IMR-90 (cell line): Measurements from ENCODE around the gene CLDN4. TPM values are rescaled to one million over a fixed set of nuclear protein-coding genes. Genes with fewer than 3 reads are reported as not detected.

ENCODE experiments used
- ATAC-seq: fragments of 200-7000 bp; cut with Tn5 transposase; 2 replicates; pipeline ENCODE4 v1.9.1; 2020; ENCODE audit warnings: low read depth, mild to moderate bottlenecking, moderate library complexity
- BruUV-seq: library from RNA; stranded (reverse); fragments of 400-500 nt; replicated peaks from 2 replicates; lab custom pipeline; 2021; lab: Mats Ljungman, UMichigan
- CTCF ChIA-PET: fragments of 300-600 bp; formaldehyde crosslinking; extraction: SDS; loops from one replicate; lab custom pipeline; 2021; ENCODE audit warnings: antibody characterized with exemption; lab: Yijun Ruan, JAX
- POLR2A ChIA-PET: fragments of 300-600 bp; sonication (Branson Sonifier 250); formaldehyde crosslinking; loops from one replicate; lab custom pipeline; 2022; ENCODE audit warnings: antibody characterized with exemption; ENCODE audit not compliant: unreplicated experiment; lab: Charles Lee
- DNase-seq: peaks from one replicate; pipeline ENCODE4 v3.0.0; 2013
- H2AFZ ChIP-seq: replicated peaks from 2 replicates; pipeline ENCODE3; 2013; ENCODE audit warnings: low read length, mild to moderate bottlenecking; ENCODE audit not compliant: poor library complexity
- H2AK5ac ChIP-seq: 2 replicates; pipeline ENCODE4 v1.6.1; 2013; ENCODE audit warnings: low read depth, low read length, inconsistent platforms
- H2AK9ac ChIP-seq: replicated peaks from 2 replicates; pipeline ENCODE3; 2013; ENCODE audit warnings: mild to moderate bottlenecking, low read depth, low read length, moderate library complexity; ENCODE audit not compliant: poor library complexity
- H2BK120ac ChIP-seq: 2 replicates; pipeline ENCODE4 v1.6.1; 2013; ENCODE audit warnings: low read depth, low read length, inconsistent platforms
- H2BK15ac ChIP-seq: 3 replicates; pipeline ENCODE4 v1.6.1; 2013; ENCODE audit warnings: low read depth, low read length, inconsistent platforms
- H2BK20ac ChIP-seq: 2 replicates; pipeline ENCODE4 v1.6.1; 2013; ENCODE audit warnings: low read depth, mild to moderate bottlenecking, inconsistent platforms, low read length, moderate library complexity
- H2BK5ac ChIP-seq: 2 replicates; pipeline ENCODE4 v1.6.1; 2013; ENCODE audit warnings: mild to moderate bottlenecking, low read depth, low read length, inconsistent platforms; ENCODE audit not compliant: poor library complexity, severe bottlenecking
- H3K14ac ChIP-seq: replicated peaks from 2 replicates; pipeline ENCODE4 v1.6.1; 2013; ENCODE audit warnings: low read depth, low read length, inconsistent platforms
- H3K18ac ChIP-seq: 2 replicates; pipeline ENCODE4 v1.6.1; 2013; ENCODE audit warnings: low read depth, low read length, control low read depth
- H3K23ac ChIP-seq: 2 replicates; pipeline ENCODE4 v1.6.1; 2013; ENCODE audit warnings: low read depth, low read length, inconsistent platforms
- H3K27ac ChIP-seq: 2 replicates; pipeline ENCODE4 v1.5.1; 2013; ENCODE audit warnings: mild to moderate bottlenecking, control low read depth, low read length; ENCODE audit not compliant: insufficient read depth
- H3K27me3 ChIP-seq: 2 replicates; pipeline ENCODE4 v1.6.1; 2013; ENCODE audit warnings: low read length; ENCODE audit not compliant: control insufficient read depth, insufficient read depth
- H3K36me3 ChIP-seq: 2 replicates; pipeline ENCODE4 v1.6.1; 2013; ENCODE audit warnings: low read length, mixed read lengths; ENCODE audit not compliant: control insufficient read depth, insufficient read depth
- H3K4ac ChIP-seq: 2 replicates; pipeline ENCODE4 v1.6.1; 2013; ENCODE audit warnings: low read depth, low read length, inconsistent platforms
- H3K4me1 ChIP-seq: 2 replicates; pipeline ENCODE4 v1.6.1; 2013; ENCODE audit warnings: low read length, mixed read lengths; ENCODE audit not compliant: control insufficient read depth, insufficient read depth
- H3K4me2 ChIP-seq: 2 replicates; pipeline ENCODE4 v1.6.1; 2013; ENCODE audit warnings: low read depth, mild to moderate bottlenecking, control low read depth, low read length, moderate library complexity
- H3K4me3 ChIP-seq: 2 replicates; pipeline ENCODE4 v1.5.1; 2013; ENCODE audit warnings: low read depth, mild to moderate bottlenecking, control low read depth, low read length, moderate library complexity; ENCODE audit not compliant: insufficient read depth
- H3K56ac ChIP-seq: 2 replicates; pipeline ENCODE4 v1.6.1; 2013; ENCODE audit warnings: low read length, inconsistent platforms; ENCODE audit not compliant: insufficient read depth; ENCODE audit errors: extremely low read depth
- H3K79me1 ChIP-seq, 2 experiments: 2 replicates each; pipeline ENCODE4 v1.6.1; 2013; ENCODE audit warnings: low read length in 2 of 2, inconsistent platforms in 1 of 2, low read depth in 1 of 2
- H3K9ac ChIP-seq: 2 replicates; pipeline ENCODE4 v1.6.1; 2013; ENCODE audit warnings: low read depth, low read length, control low read depth
- H3K9me1 ChIP-seq: 2 replicates; pipeline ENCODE4 v1.6.1; 2013; ENCODE audit warnings: low read length, inconsistent platforms; ENCODE audit not compliant: insufficient read depth
- H3K9me3 ChIP-seq: 2 replicates; pipeline ENCODE4 v1.6.1; 2013; ENCODE audit warnings: low read length; ENCODE audit not compliant: control insufficient read depth, insufficient read depth
- H4K20me1 ChIP-seq: 2 replicates; pipeline ENCODE4 v1.6.1; 2013; ENCODE audit warnings: low read length, inconsistent platforms; ENCODE audit not compliant: insufficient read depth
- H4K5ac ChIP-seq: 2 replicates; pipeline ENCODE4 v1.6.1; 2013; ENCODE audit warnings: mild to moderate bottlenecking, low read depth, low read length, control low read depth
- H4K8ac ChIP-seq, 2 experiments: 2 replicates each; pipeline ENCODE4 v1.6.1; 2013; ENCODE audit warnings: low read depth in 2 of 2, low read length in 2 of 2, control low read depth in 1 of 2, inconsistent platforms in 1 of 2
- H4K91ac ChIP-seq: 2 replicates; pipeline ENCODE4 v1.6.1; 2013; ENCODE audit warnings: low read depth, low read length, inconsistent platforms; ENCODE audit not compliant: insufficient read depth
- BHLHE40 ChIP-seq: fragments of 150-350 bp; IDR thresholded peaks from 2 replicates; pipeline ENCODE4 v1.6.1; 2016; ENCODE audit warnings: mild to moderate bottlenecking, low read depth, low read length
- CEBPB ChIP-seq: IDR thresholded peaks from 2 replicates; pipeline ENCODE4 v1.6.1; 2012; ENCODE audit warnings: low read depth, low read length, improper control_type of control experiment
- CHD1 ChIP-seq: IDR thresholded peaks from 2 replicates; pipeline ENCODE4 v1.6.1; 2012; ENCODE audit warnings: low read depth, low read length, improper control_type of control experiment
- CTCF ChIP-seq: conservative IDR thresholded peaks from 2 replicates; pipeline ENCODE4 v1.5.1; 2012; ENCODE audit warnings: mild to moderate bottlenecking, low read depth, low read length, improper control_type of control experiment
- ELK1 ChIP-seq: fragments of 150-350 bp; IDR thresholded peaks from 2 replicates; pipeline ENCODE4 v1.6.1; 2016; ENCODE audit warnings: low read depth, mild to moderate bottlenecking, low read length, moderate library complexity, borderline replicate concordance
- FOS ChIP-seq: fragments of 150-350 bp; IDR thresholded peaks from 2 replicates; pipeline ENCODE4 v1.6.1; 2016; ENCODE audit warnings: low read depth, low read length
- MAFK ChIP-seq: IDR thresholded peaks from 2 replicates; pipeline ENCODE4 v1.6.1; 2012; ENCODE audit warnings: low read depth, low read length, improper control_type of control experiment
- MAZ ChIP-seq: IDR thresholded peaks from 2 replicates; pipeline ENCODE4 v1.6.1; 2012; ENCODE audit warnings: low read depth, mild to moderate bottlenecking, low read length, improper control_type of control experiment, moderate library complexity, borderline replicate concordance
- NFE2L2 ChIP-seq: fragments of 150-350 bp; IDR thresholded peaks from 2 replicates; pipeline ENCODE4 v1.6.1; 2016; ENCODE audit warnings: low read depth, mild to moderate bottlenecking, low read length
- POLR2A ChIP-seq: IDR thresholded peaks from 2 replicates; pipeline ENCODE4 v1.6.1; 2012; ENCODE audit warnings: mild to moderate bottlenecking, low read depth, low read length
- RAD21 ChIP-seq: IDR thresholded peaks from 2 replicates; pipeline ENCODE4 v1.6.1; 2012; ENCODE audit warnings: low read length, improper control_type of control experiment
- RCOR1 ChIP-seq: IDR thresholded peaks from 2 replicates; pipeline ENCODE4 v1.6.1; 2012; ENCODE audit warnings: mild to moderate bottlenecking, low read length, improper control_type of control experiment; ENCODE audit not compliant: insufficient replicate concordance
- RFX5 ChIP-seq: IDR thresholded peaks from 2 replicates; pipeline ENCODE4 v1.8.0; 2012; ENCODE audit warnings: low read depth, mild to moderate bottlenecking, low read length, moderate library complexity
- SMC3 ChIP-seq: fragments of 150-350 bp; IDR thresholded peaks from 2 replicates; pipeline ENCODE4 v1.6.1; 2016; ENCODE audit warnings: low read depth, mild to moderate bottlenecking, antibody characterized with exemption, low read length, moderate library complexity
- USF2 ChIP-seq: fragments of 150-350 bp; IDR thresholded peaks from 2 replicates; pipeline ENCODE4 v1.6.1; 2017; ENCODE audit warnings: mild to moderate bottlenecking, antibody characterized with exemption, low read length, low read depth
- WGBS, 2 experiments: methylation state at CpG; one replicate each; pipeline versions ENCODE4 v1.1.5 to v1.1.7; 2013; ENCODE audit warnings: missing lambda C conversion rate in 2 of 2; ENCODE audit not compliant: insufficient read length in 1 of 2; ENCODE audit errors: extremely low coverage in 2 of 2; 5-methylcytosine and 5-hydroxymethylcytosine counted together
- dilution Hi-C: fragments of 300-500 bp; cut with HindIII; formaldehyde crosslinking; loops from one replicate; pipeline ENCODE4 v1.14.3; 2018; ENCODE audit warnings: low sequenced_read_pairs; ENCODE audit not compliant: unreplicated experiment
- in situ Hi-C: fragments of 300-500 bp; cut with MboI; formaldehyde crosslinking; loops from 3 replicates; pipeline ENCODE4 v1.14.3; 2019; ENCODE audit warnings: low sequenced_read_pairs, inconsistent platforms, mixed read lengths
- intact Hi-C: fragments of 100-400 bp; cut with micrococcal nuclease; formaldehyde crosslinking; loops from 2 replicates; pipeline ENCODE4 v1.10.0; 2022
- polyA plus RNA-seq, 3 experiments: library from polyadenylated mRNA; depleted of rRNA; stranded (reverse); fragments of >200 nt; gene quantifications; 2 replicates each; pipeline ENCODE4 v1.2.3, GENCODE V29; 2012; ENCODE audit warnings: low replicate concordance in 1 of 3
- total RNA-seq: library from RNA; depleted of rRNA; stranded (reverse); fragments of >200 nt; gene quantifications from 2 replicates; pipeline ENCODE4 v1.2.3, GENCODE V29; 2012

CLDN4 gene
- total and polyA plus RNA-seq, 2 of the 4 experiments (the other 2 are of a cell fraction) = 2.9 to 4.4 TPM

GRCh38 chr7:73852500-73852899 lies 21.7 kb downstream of the CLDN4 start:
- Histone ChIP-seq H2BK120ac (peak overlapping the region; percentile 92), H3K4ac (peak overlapping the region; percentile 98), H3K36me3 (no peaks in the 10 kb centered on the region), H3K18ac (0 out of 2 replicates have a peak overlapping the region, but pooled peaks have one; percentile 49), H3K27ac (peak overlapping the region; percentile 70), H2AK9ac (no peak overlapping the region), H3K27me3 (no peaks in the 10 kb centered on the region), H2AK5ac (peak overlapping the region; percentile 96), H3K9ac (no peak overlapping the region), H2AFZ (no peak overlapping the region), H2BK15ac (peak overlapping the region; percentile 75; the same call in 2 of the 3 replicates), H2BK5ac (peak overlapping the region; percentile 91), H3K9me1 (peaks cover 10% of the 10 kb centered on the region), H3K4me3 (no peak overlapping the region), H3K23ac (peak overlapping the region; percentile 37; the same call in 1 of the 2 replicates), H3K9me3 (no peaks in the 10 kb centered on the region), H3K14ac (peak overlapping the region; percentile 84), H4K8ac (peak overlapping the region; percentile 56 to 80; a peak in 3 of 4 replicates), H4K5ac (no peak overlapping the region), H3K79me1 (no peaks in the 10 kb centered on the region), H3K4me1 (peaks cover 15% of the 10 kb centered on the region), H3K56ac (0 out of 2 replicates have a peak overlapping the region, but pooled peaks have one; percentile 30), H4K91ac (peak overlapping the region; percentile 91), H4K20me1 (peaks cover 3% of the 10 kb centered on the region; the same call in 1 of the 2 replicates), H3K4me2 (no peak overlapping the region), H2BK20ac (peak overlapping the region; percentile 98)
- in situ Hi-C loops = loop anchor here (10.0 kb wide), 1 partner anchor 238 kb away; no protein-coding TSS in a partner anchor
- dilution Hi-C loops = no loop called here
- DNase-seq (no peak), ATAC-seq (no peak)
- intact Hi-C loops = loop anchor here (5.0 kb wide), 2 partner anchors 115 to 245 kb away; partner anchors contain the start of gene ABHD11
- POLR2A ChIA-PET = no interaction called here
- WGBS, 2 experiments = no CpG with 5 or more reads among the region's 5 CpGs
- TF ChIP-seq CTCF (no peak), RAD21 (no peak), USF2 (no peak), RCOR1 (no peak), ELK1 (no peak), RFX5 (no peak), MAFK (no peak), FOS (no peak), MAZ (no peak), SMC3 (no peak), CHD1 (no peak), BHLHE40 (no peak), CEBPB (no peak), NFE2L2 (no peak), POLR2A (no peak)
- CTCF ChIA-PET = no interaction called here
- BruUV-seq = no TSS peak
